ENCODE results near the gene DHX30.

- TF ChIP-seq CTCF (IDR thresholded peaks at IDR 0.05) (no peak), POLR2A (IDR thresholded peaks at IDR 0.05) (no peak), EP300 (IDR thresholded peaks at IDR 0.05; ENCODE audit: low read depth) (no peak), POLR2AphosphoS5 (IDR thresholded peaks at IDR 0.05) (no peak)
These were observed 68.5 kb downstream of the DHX30 start for GRCh38 chr3:47871389-47871788.

All from transverse colon (tissue), 4 donors.